HG03066 (cell line): ENCODE data around the gene NREP.

Source experiments
- ATAC-seq: cut with Tn5 transposase; IDR thresholded peaks from one replicate; pipeline ENCODE4 v1.9.1; 2021; ENCODE audit warnings: low read depth; ENCODE audit not compliant: unreplicated experiment

NREP gene

DNA sequence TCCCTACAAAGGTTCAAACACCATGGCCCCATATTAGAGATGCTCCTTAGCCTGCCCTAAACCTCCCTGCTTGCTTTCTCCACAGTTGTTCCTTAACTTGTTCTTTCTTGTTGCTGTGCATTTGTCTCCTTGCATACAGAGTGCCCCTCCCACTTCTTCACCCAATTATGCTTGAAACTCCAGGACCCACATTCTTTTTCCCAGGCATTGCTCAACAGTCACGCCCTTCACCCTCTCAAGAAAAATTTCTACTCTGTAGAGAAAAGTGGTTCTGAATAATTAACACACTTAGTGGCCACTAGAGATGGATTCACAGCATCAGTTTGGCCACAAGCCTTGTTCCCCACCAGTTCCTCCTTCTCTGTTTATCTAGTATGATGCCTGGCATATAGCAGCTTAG is 57.7 kb downstream of the NREP start:
- ATAC-seq: no peak

DNA sequence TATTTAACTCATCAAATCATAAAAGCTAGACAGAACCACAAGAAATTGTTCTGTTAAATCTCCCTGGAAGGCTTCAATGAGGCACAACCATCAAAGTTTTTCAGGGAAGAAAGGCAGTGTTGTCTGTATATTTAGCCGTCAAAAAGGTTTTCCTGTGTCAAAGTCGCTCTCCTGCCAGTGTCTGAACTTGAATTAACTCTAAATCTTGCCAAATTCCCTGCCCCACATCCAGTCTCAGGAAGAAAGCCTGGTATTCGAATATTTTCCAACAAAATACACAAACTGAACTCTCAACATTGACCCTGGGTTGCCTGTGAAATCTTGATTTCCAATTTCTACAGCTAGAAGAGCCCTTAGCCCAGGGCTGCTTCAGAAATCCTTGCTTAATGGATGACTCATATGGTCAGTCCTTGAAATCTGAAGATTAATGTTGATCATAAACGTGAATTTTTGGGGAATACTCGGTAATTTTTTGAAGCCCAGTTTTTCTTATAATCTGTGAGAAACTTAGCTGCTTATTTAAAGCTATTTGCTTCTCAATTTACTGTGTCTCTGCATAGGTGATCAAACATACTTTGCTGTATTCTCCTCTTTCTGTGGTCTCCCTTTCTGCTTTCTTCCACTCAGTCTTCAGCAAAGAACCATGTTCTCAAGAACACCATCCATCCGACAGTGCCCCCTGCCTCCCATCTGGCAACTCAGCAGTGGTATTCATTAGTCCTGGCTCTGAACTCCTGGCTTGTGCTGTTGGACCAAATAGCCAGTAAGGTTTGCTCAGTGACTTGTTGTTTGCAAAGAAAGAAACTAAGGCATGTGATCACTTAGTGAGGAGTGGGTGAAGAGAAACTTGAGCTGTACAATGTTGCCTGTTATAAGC is 58.9 kb downstream of the NREP start:
- ATAC-seq: no peak

DNA sequence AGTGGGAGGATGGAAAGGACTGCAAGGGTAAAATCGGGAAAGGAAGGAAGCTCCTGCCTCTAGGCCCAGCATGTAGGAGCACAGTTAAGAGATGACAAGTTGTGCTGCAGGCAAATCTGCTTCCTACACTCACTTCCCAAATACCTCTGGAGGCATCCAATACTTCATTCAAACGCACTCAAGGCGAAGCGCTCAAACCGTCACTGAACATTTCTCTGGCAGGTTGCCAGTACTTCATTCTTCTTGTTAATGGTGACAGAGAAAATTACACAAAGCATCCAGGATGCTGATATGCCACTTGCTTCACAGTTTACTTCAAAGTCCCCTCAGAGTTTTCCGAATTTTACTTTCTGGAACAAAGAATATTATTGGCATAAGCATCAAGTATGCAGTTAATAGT is 59.8 kb downstream of the NREP start:
- no peak for ATAC-seq

DNA sequence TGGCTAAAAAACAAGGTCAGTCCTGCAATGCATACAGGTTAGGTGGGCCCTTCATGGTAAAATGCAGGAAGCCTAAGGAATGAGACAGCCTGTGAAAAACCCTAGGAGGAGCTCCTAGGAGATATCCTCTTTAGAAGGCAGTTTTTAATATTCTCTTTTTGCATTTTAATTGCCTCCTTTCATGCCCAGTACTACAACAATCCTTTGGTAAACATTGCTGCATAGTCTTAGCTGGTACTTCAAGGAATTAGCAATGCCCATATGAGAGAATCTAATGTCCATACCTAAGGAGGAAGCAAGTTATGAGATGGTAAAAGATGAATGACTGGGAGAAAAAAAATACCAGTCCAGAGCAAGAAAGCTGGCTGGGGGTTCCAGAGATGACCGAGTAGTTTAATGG is 61.0 kb downstream of the NREP start:
- no peak for ATAC-seq

DNA sequence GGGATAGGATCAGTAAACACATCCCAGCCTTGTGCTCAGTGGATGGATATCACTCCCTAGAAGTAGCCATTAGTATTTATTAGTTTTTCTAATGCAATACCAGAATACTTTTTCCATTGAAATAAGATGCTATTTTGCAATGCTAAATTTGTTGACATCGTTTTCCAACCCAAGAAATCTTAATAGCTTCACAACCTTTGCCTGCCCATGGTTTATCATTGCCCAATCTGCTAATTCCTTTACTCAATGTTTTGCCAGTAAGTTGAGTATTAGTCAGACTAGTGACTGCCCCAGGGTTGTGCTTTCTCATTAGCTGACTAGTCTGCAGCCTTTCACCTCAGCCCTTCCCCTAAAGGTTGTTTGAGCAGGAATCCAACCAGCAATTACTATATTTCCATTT is 62.9 kb downstream of the NREP start:
- no peak for ATAC-seq

DNA sequence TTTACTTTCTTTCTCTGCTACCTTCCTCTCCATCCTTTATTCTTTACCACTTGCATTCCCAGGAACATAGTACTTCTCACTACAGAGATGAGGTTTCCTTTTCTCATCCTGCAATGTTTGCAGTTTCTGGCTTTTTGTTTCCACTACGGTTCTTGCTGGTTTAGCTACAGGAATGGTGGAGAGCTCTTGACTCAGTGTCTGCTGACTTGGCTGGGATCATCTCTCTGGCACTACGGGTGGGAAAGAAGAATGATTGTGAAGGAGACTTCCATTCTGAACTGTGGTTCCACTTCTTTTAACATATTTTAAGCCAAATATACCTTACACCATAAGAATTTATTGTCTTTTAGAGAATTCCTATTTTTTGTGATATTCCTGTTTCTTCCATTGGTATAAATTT is 65.1 kb downstream of the NREP start:
- no peak for ATAC-seq

DNA sequence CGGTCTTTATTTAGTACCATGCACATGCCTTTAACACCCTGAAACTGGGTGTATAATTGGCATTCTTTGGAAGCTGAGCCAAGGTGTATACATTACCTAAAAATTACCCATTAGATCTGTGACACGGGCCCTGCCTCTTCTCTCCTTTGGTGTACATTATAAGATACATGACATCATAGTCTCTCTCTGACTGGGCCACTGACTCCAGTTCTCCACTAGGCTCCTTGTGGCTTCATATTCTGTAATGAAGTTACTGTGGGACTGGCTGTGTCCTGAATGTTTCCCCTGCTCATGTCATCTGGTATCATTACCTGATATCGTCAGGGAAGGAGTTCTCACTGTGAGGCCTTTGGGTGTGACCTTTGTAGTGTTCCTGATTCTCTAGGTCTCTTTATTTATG is 65.5 kb downstream of the NREP start:
- no peak for ATAC-seq

DNA sequence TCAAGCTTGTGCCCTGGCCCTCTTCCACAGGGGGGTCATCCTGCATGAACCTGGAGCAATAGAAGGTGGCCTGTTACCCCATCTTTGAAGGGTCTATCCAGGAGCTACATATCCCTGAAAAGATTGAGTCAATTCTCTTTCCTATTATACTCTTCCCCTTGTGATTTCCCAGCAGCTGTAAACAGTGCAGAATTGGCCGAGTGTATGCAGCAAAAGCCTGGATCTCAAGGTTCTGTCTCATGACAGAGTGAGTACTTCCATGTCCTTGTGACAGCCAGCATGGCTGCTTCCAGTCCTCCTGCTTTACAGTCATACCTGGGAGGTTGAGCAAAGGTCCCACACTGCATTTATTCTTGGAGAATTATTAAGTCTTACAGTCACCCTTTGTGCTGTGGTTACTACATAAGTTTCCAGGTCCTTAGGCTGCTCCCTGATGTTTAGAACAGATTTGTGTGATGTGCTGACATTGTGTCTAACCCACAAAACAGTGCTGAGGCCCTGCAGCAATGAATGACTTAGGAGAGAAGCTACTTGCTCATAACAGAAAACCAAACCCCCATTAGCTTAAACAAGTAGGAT is 67.5 kb downstream of the NREP start:
- ATAC-seq: no peak

DNA sequence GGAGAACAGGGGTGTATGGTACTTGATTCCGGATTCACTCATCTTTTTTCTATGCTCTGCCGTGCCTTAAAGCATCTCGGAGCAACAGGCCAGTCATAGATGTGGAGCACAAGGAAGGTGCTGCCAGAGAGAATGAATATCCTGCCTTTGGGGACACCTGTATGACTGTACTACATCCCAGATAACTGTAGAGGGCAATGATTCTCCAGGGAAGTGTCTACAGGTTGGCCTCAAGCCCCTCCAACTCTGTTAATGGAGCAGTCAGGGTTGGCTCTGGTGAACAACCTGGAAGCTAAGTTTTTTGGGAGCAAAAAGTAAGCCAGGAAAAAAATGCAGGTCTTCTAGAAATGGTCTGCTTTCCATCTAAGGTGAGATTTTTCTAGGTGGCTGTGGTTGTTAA is 71.0 kb downstream of the NREP start:
- ATAC-seq: no peak

DNA sequence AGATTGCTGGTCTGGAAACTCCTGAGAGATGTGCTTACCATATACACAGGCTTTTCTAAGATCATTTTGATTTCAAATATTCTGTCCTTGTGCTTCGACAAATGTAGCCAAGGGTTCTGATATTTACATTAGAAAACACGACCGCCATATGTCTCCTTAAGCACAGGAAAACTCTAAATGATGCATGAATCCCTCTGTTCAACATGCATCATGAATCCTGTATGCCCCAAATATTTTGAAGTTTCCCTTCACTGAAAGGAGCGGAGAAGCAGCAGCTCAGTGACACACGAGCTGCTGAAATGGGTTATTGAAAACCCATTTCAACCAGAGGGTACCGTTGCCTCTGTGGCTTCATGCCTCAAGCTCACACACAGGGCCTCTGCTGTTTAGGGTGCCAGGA is 74.4 kb downstream of the NREP start:
- no peak for ATAC-seq

DNA sequence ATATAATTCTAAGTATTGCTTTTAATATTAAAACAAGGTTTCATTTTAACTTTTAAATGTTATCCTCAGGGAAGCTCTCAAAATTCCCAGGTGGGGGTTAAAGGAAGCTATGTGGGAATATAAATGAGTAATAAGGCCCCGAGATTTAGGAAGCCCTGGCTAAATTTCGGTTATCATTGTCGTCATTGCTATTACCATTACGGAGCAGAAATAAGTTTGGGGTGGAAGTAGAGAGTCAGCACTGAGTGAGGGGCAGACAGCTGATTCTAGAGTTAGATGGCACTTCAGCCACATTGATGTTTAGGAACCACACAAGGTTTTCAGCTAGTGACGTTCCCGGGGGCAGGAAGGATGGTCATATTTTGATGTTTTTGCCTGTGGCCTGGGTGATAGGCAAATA is 74.9 kb downstream of the NREP start:
- no peak for ATAC-seq

DNA sequence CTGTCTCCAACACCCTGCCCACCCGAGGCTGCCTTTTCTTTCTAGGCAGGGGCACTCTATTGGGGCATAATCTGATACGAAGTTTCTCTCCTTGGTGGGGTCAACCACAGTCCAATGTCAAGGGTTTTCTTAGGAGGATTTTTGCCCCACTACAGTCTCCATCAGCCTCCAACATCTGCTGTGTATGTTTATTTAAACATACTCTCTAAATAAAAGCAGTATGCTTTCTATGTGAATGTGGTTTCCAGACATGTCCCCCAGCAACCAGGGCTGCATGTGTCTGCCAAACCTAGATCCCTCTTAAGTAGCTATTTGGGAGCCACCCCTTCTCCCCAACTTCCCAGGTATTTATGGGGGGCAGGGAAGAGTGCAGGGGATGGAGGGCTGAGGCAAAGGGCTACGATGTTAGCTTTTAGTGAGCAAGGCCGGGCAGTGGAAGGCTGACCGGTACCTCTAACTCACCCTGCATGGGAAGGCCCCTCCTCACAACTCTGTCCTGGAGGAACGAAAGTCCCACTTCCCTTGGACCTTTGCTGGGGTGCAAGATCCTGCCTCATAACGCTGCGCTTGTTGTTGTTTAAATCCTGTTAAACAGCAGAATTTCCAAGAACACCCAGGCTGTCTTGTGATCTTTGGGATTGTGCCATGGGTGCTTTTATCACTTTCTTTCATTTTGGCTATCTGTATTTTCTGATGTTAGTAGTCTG is 75.4 kb downstream of the NREP start:
- no peak for ATAC-seq

DNA sequence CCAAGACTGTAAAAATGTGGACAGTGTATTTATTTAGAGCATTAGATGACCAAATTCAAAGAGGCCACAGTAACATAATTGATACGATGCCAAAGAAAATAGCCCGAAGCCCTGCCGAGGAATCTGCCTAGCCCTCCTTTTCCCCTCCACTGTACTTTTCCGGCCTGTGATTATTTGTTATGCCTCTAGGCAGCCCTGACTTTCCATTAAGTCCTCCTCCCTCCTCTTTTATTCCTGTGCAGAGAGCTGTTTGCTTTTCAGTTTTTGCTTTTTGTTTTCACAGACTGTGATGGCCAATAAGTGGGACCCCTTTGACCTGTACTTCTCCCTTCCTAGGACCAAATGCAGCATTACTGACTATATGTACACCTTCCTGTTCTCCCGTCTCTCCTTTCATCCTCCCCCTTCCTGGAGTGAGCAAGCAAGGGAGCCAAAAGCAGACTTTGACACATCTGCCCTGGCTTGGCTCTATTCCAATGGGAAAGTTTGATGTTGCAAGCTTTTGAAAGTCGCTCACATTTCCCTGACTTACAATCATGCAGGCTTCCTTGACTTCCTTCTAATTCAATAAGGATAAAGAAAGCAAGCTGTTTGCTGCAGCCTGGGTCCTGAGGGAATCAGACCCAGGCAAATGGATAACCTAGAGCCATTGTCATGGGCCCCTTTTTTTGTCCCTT is 76.1 kb downstream of the NREP start:
- no peak for ATAC-seq

DNA sequence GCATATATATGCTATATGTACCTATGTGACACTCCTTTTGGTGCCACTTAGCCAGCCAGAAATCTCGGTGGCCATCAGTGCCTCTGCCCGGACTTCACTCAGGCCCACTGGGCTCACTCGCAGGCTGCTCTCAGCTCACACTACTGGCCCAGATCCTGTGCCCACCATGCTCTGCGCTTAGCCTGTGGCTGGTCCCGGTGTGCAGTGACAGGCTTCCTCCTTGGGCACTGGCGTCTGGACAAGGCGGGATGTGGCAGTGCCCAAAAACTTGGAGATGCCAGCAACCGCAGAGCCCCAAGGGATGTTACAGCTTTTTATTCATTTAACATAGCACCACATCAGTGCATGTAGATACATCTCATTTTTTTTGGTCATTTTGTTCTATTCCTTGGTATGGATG is 77.4 kb downstream of the NREP start:
- no peak for ATAC-seq
